Testis (tissue), 2 donors: ENCODE results near the gene LMCD1.

Experiments used
- CTCF ChIP-seq, 3 experiments: fragments of 450-650 bp in 2 of 3; fragments of 200-600 bp in 1 of 3; sonication (generic) in 1 of 3; IDR thresholded peaks; one replicate each; pipeline ENCODE4 v1.5.1; 2016 to 2019; ENCODE audit warnings: antibody characterized with exemption in 3 of 3, mild to moderate bottlenecking in 2 of 3, moderate library complexity in 1 of 3
- POLR2A ChIP-seq: fragments of 450-650 bp; IDR thresholded peaks from one replicate; pipeline ENCODE4 v1.6.1; 2017; ENCODE audit warnings: antibody characterized with exemption, mild to moderate bottlenecking, moderate library complexity

- TF ChIP-seq POLR2A (no peak), CTCF (IDR thresholded peaks at IDR 0.05) (no peak)
Measured at GRCh38 chr3:8579096-8579495, 77.5 kb downstream of the LMCD1 start.
